BLaER1 (cell line): ENCODE results near the gene ZNF804B.
"Not testable (repeated sequence)": the region's sequence is repeated elsewhere in the genome, so short reads cannot be mapped to it uniquely, and the experiment has no call there.

Experiments
- H3K27ac ChIP-seq: shearing (Covaris generic); formaldehyde crosslinking; 2 replicates; pipeline ENCODE4 v1.8.1; 2022
- H3K27me3 ChIP-seq: shearing (Covaris generic); formaldehyde crosslinking; 2 replicates; pipeline ENCODE4 v1.8.1; 2022
- H3K36me3 ChIP-seq: shearing (Covaris generic); formaldehyde crosslinking; 2 replicates; pipeline ENCODE4 v1.8.1; 2022
- H3K4me1 ChIP-seq: shearing (Covaris generic); formaldehyde crosslinking; 2 replicates; pipeline ENCODE4 v1.8.1; 2022
- H3K4me2 ChIP-seq: shearing (Covaris generic); formaldehyde crosslinking; 2 replicates; pipeline ENCODE4 v1.8.1; 2022
- H3K4me3 ChIP-seq: shearing (Covaris generic); formaldehyde crosslinking; 2 replicates; pipeline ENCODE4 v1.8.1; 2022
- H3K9ac ChIP-seq: shearing (Covaris generic); formaldehyde crosslinking; 2 replicates; pipeline ENCODE4 v1.8.1; 2022
- H3K9me3 ChIP-seq: shearing (Covaris generic); formaldehyde crosslinking; 2 replicates; pipeline ENCODE4 v1.8.1; 2022
- H4K20me1 ChIP-seq: shearing (Covaris generic); formaldehyde crosslinking; 2 replicates; pipeline ENCODE4 v1.8.1; 2022
- Cebpa-rat ChIP-seq: shearing (Covaris generic); IDR thresholded peaks from 2 replicates; pipeline ENCODE4 v1.8.1; 2022

ZNF804B gene

GRCh38 chr7:89183712-89184111, 424.2 kb downstream of the ZNF804B start:
- no peaks in the 10 kb centered on the region for H3K27me3 ChIP-seq
- no peaks in the 10 kb centered on the region for H3K9me3 ChIP-seq
- no peak overlapping the region for H3K4me2 ChIP-seq
- H3K27ac ChIP-seq = no peak overlapping the region
- no peaks in the 10 kb centered on the region for H3K4me1 ChIP-seq
- H3K9ac ChIP-seq = no peak overlapping the region
- no peaks in the 10 kb centered on the region for H4K20me1 ChIP-seq
- no peaks in the 10 kb centered on the region for H3K36me3 ChIP-seq
- no peak for TF ChIP-seq Cebpa-rat
- no peak overlapping the region for H3K4me3 ChIP-seq

DNA sequence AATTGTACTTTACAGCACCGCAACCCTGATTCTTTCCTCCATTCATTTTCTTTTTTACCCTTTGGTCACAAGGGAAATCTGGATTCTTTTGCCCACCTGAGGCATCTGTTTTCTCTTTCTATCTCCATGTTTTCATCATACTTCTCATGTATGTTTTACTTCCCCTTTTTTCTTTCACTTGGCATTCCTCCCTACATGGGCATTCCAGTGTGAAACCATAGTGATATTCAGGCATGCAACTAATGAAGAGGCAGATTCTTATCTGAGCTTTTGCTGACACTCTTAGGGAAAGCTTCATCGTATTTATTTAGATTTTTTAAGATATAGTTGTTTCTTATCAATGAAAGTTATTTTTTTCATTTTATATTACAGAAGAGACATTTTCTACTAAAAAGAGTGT, 441.3 kb downstream of the ZNF804B start:
- no peaks in the 10 kb centered on the region for H3K4me1 ChIP-seq
- H3K4me2 ChIP-seq = no peak overlapping the region
- H3K36me3 ChIP-seq = no peaks in the 10 kb centered on the region
- no peak overlapping the region for H3K4me3 ChIP-seq
- H4K20me1 ChIP-seq = no peaks in the 10 kb centered on the region
- H3K27ac ChIP-seq = no peak overlapping the region
- H3K9ac ChIP-seq = no peak overlapping the region
- no peaks in the 10 kb centered on the region for H3K9me3 ChIP-seq
- no peaks in the 10 kb centered on the region for H3K27me3 ChIP-seq
- TF ChIP-seq Cebpa-rat = no peak

DNA sequence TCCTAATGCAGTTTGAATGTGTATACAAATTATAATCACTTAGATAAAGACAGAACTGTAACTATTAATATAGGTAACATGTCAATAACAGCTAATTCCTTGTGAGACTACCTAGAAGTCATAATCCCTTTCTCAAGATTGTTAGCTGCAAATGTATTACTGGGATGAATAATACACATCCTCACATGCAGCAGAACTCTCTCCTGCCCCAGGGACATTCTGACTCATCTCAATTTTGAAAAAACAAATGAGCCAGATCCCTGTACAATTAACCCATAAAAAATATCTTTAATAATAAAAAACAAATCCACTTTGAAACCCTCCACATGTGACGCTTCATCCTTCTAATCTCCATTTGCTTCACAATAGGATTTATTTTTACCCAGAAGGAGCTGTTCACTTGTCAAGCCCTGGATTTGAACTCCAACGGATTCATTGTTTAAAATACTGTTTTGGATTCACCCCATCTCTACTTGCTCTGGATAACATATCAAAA, 464.4 kb downstream of the ZNF804B start:
- Histone ChIP-seq H3K4me3 (no peak overlapping the region), H3K36me3 (no peaks in the 10 kb centered on the region), H3K4me1 (no peaks in the 10 kb centered on the region), H3K9me3 (0 out of 2 replicates have a peak, but pooled peaks cover 5% of the 10 kb centered on the region), H3K9ac (no peak overlapping the region), H3K4me2 (no peak overlapping the region), H3K27ac (no peak overlapping the region), H3K27me3 (no peaks in the 10 kb centered on the region), H4K20me1 (no peaks in the 10 kb centered on the region)
- TF ChIP-seq Cebpa-rat = no peak

DNA sequence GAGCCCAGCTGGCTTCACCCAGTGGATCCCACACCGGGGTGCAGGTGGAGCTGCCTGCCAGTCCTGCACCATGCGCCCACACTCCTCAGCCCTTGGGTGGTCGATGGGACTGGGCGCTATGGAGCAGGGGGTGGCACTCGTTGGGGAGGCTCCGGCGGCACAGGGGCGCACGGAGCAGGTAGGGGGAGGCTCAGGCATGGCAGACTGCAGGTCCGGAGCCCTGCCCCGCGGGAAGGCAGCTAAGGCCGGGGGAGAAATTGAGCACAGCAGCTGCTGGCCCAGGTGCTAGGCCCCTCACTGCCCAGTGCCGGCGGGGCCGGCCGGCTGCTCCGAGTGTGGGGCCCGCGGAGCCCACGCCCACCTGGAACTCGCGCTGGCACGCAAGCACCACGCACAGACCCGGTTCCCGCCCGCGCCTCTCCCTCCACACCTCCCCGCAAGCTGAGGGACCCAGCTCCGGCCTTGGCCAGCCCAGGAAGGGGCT, 469.2 kb downstream of the ZNF804B start:
- not testable (repeated sequence) for H3K36me3 ChIP-seq, H4K20me1 ChIP-seq, H3K4me1 ChIP-seq, H3K4me3 ChIP-seq, H3K9me3 ChIP-seq, H3K27ac ChIP-seq, H3K4me2 ChIP-seq, H3K27me3 ChIP-seq, H3K9ac ChIP-seq

- Histone ChIP-seq H4K20me1 (no peaks in the 10 kb centered on the region), H3K4me3 (no peak overlapping the region), H3K27me3 (no peaks in the 10 kb centered on the region), H3K4me2 (no peak overlapping the region), H3K27ac (no peak overlapping the region), H3K4me1 (no peaks in the 10 kb centered on the region), H3K9me3 (no peaks in the 10 kb centered on the region), H3K36me3 (no peaks in the 10 kb centered on the region), H3K9ac (no peak overlapping the region)
- TF ChIP-seq Cebpa-rat = no peak
Observed at GRCh38 chr7:89238156-89238555, 478.7 kb downstream of the ZNF804B start.

DNA sequence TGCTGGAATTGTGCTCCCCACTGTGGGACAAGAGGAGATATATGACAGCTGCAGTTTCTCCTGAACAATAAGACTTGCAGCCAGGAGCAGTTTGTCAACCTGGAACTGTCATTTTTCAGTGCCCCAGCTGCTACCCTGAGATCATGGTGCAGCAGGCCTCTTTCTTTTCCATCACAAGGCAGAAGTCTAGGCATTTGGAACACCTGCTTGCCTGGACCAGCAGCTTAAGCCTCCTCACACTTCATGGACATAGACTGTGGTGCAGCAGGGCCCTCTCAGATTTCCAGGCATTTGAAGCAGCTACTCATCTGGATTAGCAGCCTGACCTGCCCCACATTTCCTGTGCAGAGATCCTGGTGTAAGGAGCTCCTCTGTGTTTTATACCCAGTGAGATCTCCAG, 486.7 kb downstream of the ZNF804B start:
- Histone ChIP-seq H4K20me1 (no peaks in the 10 kb centered on the region), H3K36me3 (no peaks in the 10 kb centered on the region), H3K9me3 (peaks cover 17% of the 10 kb centered on the region), H3K4me3 (no peak overlapping the region), H3K9ac (no peak overlapping the region), H3K27me3 (no peaks in the 10 kb centered on the region), H3K4me1 (no peaks in the 10 kb centered on the region), H3K4me2 (no peak overlapping the region), H3K27ac (no peak overlapping the region)
- TF ChIP-seq Cebpa-rat = no peak

GRCh38 chr7:89247207-89247606, 487.7 kb downstream of the ZNF804B start:
- Histone ChIP-seq H4K20me1 (no peaks in the 10 kb centered on the region), H3K27ac (no peak overlapping the region), H3K9me3 (peaks cover 17% of the 10 kb centered on the region), H3K27me3 (no peaks in the 10 kb centered on the region), H3K9ac (no peak overlapping the region), H3K4me1 (no peaks in the 10 kb centered on the region), H3K4me2 (no peak overlapping the region), H3K36me3 (no peaks in the 10 kb centered on the region), H3K4me3 (no peak overlapping the region)
- TF ChIP-seq Cebpa-rat = no peak

GRCh38 chr7:89259085-89259484, 499.6 kb downstream of the ZNF804B start:
- Histone ChIP-seq H3K36me3 (no peaks in the 10 kb centered on the region), H4K20me1 (no peaks in the 10 kb centered on the region), H3K9ac (no peak overlapping the region), H3K27me3 (no peaks in the 10 kb centered on the region), H3K4me2 (no peak overlapping the region), H3K4me3 (no peak overlapping the region), H3K27ac (no peak overlapping the region), H3K4me1 (no peaks in the 10 kb centered on the region), H3K9me3 (no peaks in the 10 kb centered on the region)
- no peak for TF ChIP-seq Cebpa-rat

DNA sequence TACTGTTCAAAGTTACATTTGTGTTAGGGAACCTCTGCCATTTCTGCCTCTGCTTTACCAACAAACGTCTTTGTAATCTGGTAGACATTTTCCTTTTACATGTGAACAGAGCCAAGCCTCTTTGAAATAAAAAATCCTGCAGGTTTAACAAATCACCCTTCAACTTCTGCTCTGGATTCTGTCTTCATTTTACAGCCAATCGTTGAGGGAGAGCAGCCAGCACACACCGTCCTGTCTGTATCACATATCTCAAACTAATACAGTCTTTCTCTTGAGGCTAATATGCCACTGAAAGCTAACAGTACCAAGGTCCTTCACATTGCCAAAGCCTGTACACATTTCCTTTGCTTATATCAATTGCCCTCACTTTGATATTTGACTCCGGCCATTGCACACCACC, 504.6 kb downstream of the ZNF804B start:
- TF ChIP-seq Cebpa-rat = no peak
- no peaks in the 10 kb centered on the region for H4K20me1 ChIP-seq
- H3K9me3 ChIP-seq = no peaks in the 10 kb centered on the region
- no peak overlapping the region for H3K4me2 ChIP-seq
- H3K4me1 ChIP-seq = no peaks in the 10 kb centered on the region
- no peaks in the 10 kb centered on the region for H3K36me3 ChIP-seq
- H3K27me3 ChIP-seq = no peaks in the 10 kb centered on the region
- no peak overlapping the region for H3K4me3 ChIP-seq
- H3K27ac ChIP-seq = no peak overlapping the region
- H3K9ac ChIP-seq = no peak overlapping the region

DNA sequence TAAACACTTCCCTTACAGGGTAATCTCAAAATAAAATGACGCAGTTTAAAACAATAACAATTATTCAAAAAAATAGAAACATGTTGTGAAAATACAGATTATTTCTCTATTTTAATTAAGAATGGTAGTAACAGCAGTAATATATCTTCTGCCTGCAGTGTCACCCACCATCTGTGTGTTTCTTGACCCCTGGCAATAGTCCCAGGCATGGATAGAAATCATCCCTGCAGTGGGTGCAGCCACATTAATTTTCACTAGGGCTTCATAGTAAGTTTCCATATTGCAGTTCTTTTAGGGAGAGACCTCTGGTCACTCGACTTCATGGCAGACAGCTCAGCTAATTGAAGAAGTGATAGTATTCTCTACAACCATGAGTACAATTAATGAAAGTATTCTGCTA, 506.1 kb downstream of the ZNF804B start:
- Histone ChIP-seq H3K27me3 (no peaks in the 10 kb centered on the region), H3K27ac (no peak overlapping the region), H4K20me1 (no peaks in the 10 kb centered on the region), H3K4me1 (no peaks in the 10 kb centered on the region), H3K9me3 (no peaks in the 10 kb centered on the region), H3K9ac (no peak overlapping the region), H3K36me3 (no peaks in the 10 kb centered on the region), H3K4me3 (no peak overlapping the region), H3K4me2 (no peak overlapping the region)
- no peak for TF ChIP-seq Cebpa-rat

- H3K27me3 ChIP-seq = no peaks in the 10 kb centered on the region
- no peak overlapping the region for H3K9ac ChIP-seq
- H3K9me3 ChIP-seq = no peaks in the 10 kb centered on the region
- H3K36me3 ChIP-seq = no peaks in the 10 kb centered on the region
- no peak for TF ChIP-seq Cebpa-rat
- H3K4me1 ChIP-seq = no peaks in the 10 kb centered on the region
- no peak overlapping the region for H3K4me2 ChIP-seq
- H3K27ac ChIP-seq = no peak overlapping the region
- no peaks in the 10 kb centered on the region for H4K20me1 ChIP-seq
- no peak overlapping the region for H3K4me3 ChIP-seq
Observed at GRCh38 chr7:89283302-89283701, 523.8 kb downstream of the ZNF804B start.
